Neural crest cell (in vitro differentiated cells): Measurements from ENCODE around the gene VPS26A. TPM values are rescaled to one million over a fixed set of nuclear protein-coding genes. Genes with fewer than 3 reads are reported as not detected.
A peak's percentile ranks its signal among the peaks of the same experiment; 100 is the strongest.

ENCODE experiments used
- DNase-seq: peaks from one replicate; pipeline ENCODE4 v3.0.0; 2021; ENCODE audit warnings: low read depth, mixed read lengths, low spot score
- H3K27ac Mint-ChIP-seq: one replicate; pipeline ENCODE4 v1.8.0; 2021; ENCODE audit warnings: mild to moderate bottlenecking, mixed read lengths; ENCODE audit not compliant: unreplicated experiment
- H3K27me3 Mint-ChIP-seq: 2 replicates; pipeline ENCODE4 v1.8.0; 2021; ENCODE audit warnings: low read depth, mild to moderate bottlenecking, mixed read lengths
- H3K36me3 Mint-ChIP-seq: 2 replicates; pipeline ENCODE4 v1.8.0; 2021; ENCODE audit warnings: low read depth, mild to moderate bottlenecking, mixed read lengths
- H3K4me1 Mint-ChIP-seq: 2 replicates; pipeline ENCODE4 v1.8.0; 2021; ENCODE audit warnings: mixed read lengths
- H3K4me3 Mint-ChIP-seq: one replicate; pipeline ENCODE4 v1.8.0; 2021; ENCODE audit warnings: mild to moderate bottlenecking, mixed read lengths
- H3K9me3 Mint-ChIP-seq: 2 replicates; pipeline ENCODE4 v1.8.0; 2021; ENCODE audit warnings: mixed read lengths
- CTCF ChIP-seq: fragments of 200-600 bp; sonication (generic); conservative IDR thresholded peaks from 2 replicates; pipeline ENCODE4 v1.5.0; 2021; ENCODE audit warnings: antibody characterized with exemption, mild to moderate bottlenecking
- total RNA-seq: library from RNA; stranded (reverse); gene quantifications from 2 replicates; pipeline ENCODE4 v1.2.1, GENCODE V29; 2021

The VPS26A gene
- total RNA-seq, 1 donor from 2014 or later, result 63.2 TPM

DNA sequence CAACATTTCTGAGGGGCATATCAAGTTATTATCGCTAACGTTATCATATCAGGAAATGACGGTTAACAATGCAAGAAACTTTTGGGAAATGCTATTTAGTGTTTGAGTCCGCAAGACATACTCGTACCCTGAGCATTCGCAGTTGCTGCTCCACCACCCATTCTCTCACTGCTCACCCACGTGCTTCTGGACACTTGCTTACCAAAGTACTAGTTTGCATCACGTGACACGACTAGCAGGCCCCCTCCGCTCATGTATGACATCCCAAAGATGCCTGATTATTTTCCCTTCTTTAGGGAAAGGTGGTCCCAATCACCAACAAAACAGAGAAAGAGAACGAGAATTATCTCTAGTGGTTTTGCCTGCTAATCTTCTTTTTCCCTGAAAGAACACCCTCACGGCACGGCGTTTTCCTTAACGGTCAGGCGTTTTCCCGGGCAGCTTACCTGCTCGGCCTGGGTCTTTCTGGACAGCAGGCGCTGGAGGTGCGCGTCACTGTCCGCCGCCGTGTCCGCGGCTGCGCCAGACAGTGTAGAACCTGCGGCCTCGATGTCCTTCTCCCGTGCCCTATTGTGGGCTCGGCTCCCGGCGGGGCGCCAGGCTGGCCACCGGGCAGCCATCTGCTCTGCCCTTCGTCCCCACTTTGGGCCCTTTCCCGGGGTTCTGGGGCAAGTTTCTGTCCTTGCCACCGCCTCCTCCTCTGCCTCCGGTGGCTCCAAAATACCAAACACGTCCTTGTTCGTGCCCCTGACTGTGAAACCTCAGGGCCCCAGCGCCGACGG, 56.0 kb downstream of the VPS26A start, which contains the start of gene SUPV3L1:
SUPV3L1 (plus strand) TSS at position 492 of the 782 bp plus-strand sequence; CDS start at position 550, 58 bp downstream.
- Mint-ChIP-seq H3K4me3 (peak within 1 kb of the TSS; percentile 94), H3K27ac (peak within 1 kb of the TSS; percentile 100), H3K9me3 (no peaks in the 10 kb centered on the region), H3K4me1 (peaks cover 22% of the 10 kb centered on the region), H3K36me3 (no peaks in the 10 kb centered on the region), H3K27me3 (no peaks in the 10 kb centered on the region)
- TF ChIP-seq CTCF, result no peak
- peak; percentile 85 for DNase-seq

- peak overlapping the region; percentile 94 for H3K4me3 Mint-ChIP-seq
- TF ChIP-seq CTCF, result no peak
- H3K4me1 Mint-ChIP-seq, result peaks cover 22% of the 10 kb centered on the region
- no peak for DNase-seq
- H3K27me3 Mint-ChIP-seq, result no peaks in the 10 kb centered on the region
- peak overlapping the region; percentile 100 for H3K27ac Mint-ChIP-seq
- no peaks in the 10 kb centered on the region for H3K9me3 Mint-ChIP-seq
- H3K36me3 Mint-ChIP-seq, result no peaks in the 10 kb centered on the region
Observed at GRCh38 chr10:69180525-69181204, 56.7 kb downstream of the VPS26A start.

DNA sequence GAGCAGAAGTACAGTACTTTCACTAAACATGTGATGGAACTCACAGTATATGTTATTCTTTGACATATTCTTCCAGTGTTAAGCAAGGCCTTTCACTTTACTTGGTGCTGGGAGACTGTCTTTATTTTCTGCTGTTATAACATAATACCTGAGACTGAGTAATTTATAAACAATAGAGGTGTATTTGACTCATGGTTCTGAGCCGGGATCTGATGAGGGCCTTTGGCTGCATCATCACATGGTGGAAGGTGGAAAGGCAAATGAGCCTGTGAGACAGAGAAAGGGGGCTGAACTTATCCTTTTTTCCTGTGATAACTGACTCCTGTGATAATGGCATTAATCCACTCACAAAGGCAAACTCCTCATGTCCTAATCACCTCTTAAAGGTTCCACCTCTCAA, 57.5 kb downstream of the VPS26A start:
- Mint-ChIP-seq H3K36me3 (no peaks in the 10 kb centered on the region), H3K4me3 (peak overlapping the region; percentile 94), H3K4me1 (peaks cover 22% of the 10 kb centered on the region), H3K27me3 (no peaks in the 10 kb centered on the region), H3K9me3 (no peaks in the 10 kb centered on the region), H3K27ac (no peak overlapping the region)
- no peak for DNase-seq
- TF ChIP-seq CTCF, result no peak

- Mint-ChIP-seq H3K9me3 (no peaks in the 10 kb centered on the region), H3K4me3 (no peak overlapping the region), H3K4me1 (peaks cover 22% of the 10 kb centered on the region)
Observed at GRCh38 chr10:69182005-69182404, 58.0 kb downstream of the VPS26A start.

DNA sequence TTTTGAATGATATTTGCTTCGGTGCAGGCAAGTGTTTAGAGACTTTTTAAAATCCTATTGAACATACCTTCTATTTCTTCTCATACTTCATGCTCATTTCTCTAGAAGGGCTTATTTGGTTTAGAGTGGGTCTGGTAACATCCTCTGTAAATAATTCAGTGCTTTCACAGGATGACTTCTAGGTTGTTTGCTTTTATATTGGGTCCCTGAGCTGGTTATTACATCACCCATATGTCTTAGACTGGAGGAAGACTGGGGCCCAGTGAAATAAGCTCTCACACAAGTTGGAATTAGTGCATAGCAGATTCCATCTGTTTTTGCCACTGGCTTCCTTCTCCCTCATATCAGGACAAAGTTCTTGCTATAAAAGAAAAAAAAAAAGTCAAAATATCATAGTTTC, 62.5 kb downstream of the VPS26A start:
- H3K4me3 Mint-ChIP-seq, result no peak overlapping the region
- DNase-seq, result no peak

More at GRCh38 chr10:69182005-69182404, 58.0 kb downstream of the VPS26A start:
- no peaks in the 10 kb centered on the region for H3K36me3 Mint-ChIP-seq
- no peak overlapping the region for H3K27ac Mint-ChIP-seq
- no peak for DNase-seq
- TF ChIP-seq CTCF, result no peak
- no peaks in the 10 kb centered on the region for H3K27me3 Mint-ChIP-seq

More for the DNA sequence above, 62.5 kb downstream of the VPS26A start:
- Mint-ChIP-seq H3K27me3 (no peaks in the 10 kb centered on the region), H3K27ac (no peak overlapping the region), H3K4me1 (peaks cover 3% of the 10 kb centered on the region), H3K36me3 (peaks cover 3% of the 10 kb centered on the region), H3K9me3 (no peaks in the 10 kb centered on the region)
- TF ChIP-seq CTCF, result no peak
